Subcutaneous abdominal adipose tissue (tissue), 5 donors: ENCODE data around the gene HS6ST3.
"Not testable (repeated sequence)": the region's sequence is repeated elsewhere in the genome, so short reads cannot be mapped to it uniquely, and the experiment has no call there.

Source experiments
- H3K27ac ChIP-seq: one replicate; pipeline ENCODE4 v1.7.0; 2013; ENCODE audit warnings: low read depth, mild to moderate bottlenecking, inconsistent platforms, low read length, moderate library complexity
- H3K27me3 ChIP-seq, 5 donors: one replicate each; pipeline ENCODE4 v1.7.0; 2013; ENCODE audit warnings: low read length in 5 of 5, inconsistent platforms in 1 of 5; ENCODE audit not compliant: control insufficient read depth in 5 of 5, insufficient read depth in 4 of 5
- H3K36me3 ChIP-seq, 5 donors: one replicate each; pipeline ENCODE4 v1.7.0; 2013; ENCODE audit warnings: low read length in 5 of 5; ENCODE audit not compliant: control insufficient read depth in 5 of 5, insufficient read depth in 5 of 5
- H3K4me1 ChIP-seq, 5 donors: one replicate each; pipeline ENCODE4 v1.7.0; 2013; ENCODE audit warnings: low read length in 5 of 5, mild to moderate bottlenecking in 3 of 5, moderate library complexity in 1 of 5; ENCODE audit not compliant: control insufficient read depth in 5 of 5, insufficient read depth in 5 of 5
- H3K4me3 ChIP-seq, 5 donors: one replicate each; pipeline ENCODE4 v1.7.0; 2013; ENCODE audit warnings: low read length in 5 of 5, low read depth in 1 of 5
- H3K9ac ChIP-seq, 5 donors: one replicate each; pipeline ENCODE4 v1.7.0; 2013; ENCODE audit warnings: low read length in 5 of 5, mild to moderate bottlenecking in 4 of 5, moderate library complexity in 3 of 5
- H3K9me3 ChIP-seq, 5 donors: one replicate each; pipeline ENCODE4 v1.7.0; 2013; ENCODE audit warnings: low read length in 5 of 5; ENCODE audit not compliant: control insufficient read depth in 5 of 5
- donor health status: healthy.
- donor health status: healthy.
- donor health status: healthy.
- donor health status: healthy.
- donor health status: healthy.

Gene HS6ST3

DNA sequence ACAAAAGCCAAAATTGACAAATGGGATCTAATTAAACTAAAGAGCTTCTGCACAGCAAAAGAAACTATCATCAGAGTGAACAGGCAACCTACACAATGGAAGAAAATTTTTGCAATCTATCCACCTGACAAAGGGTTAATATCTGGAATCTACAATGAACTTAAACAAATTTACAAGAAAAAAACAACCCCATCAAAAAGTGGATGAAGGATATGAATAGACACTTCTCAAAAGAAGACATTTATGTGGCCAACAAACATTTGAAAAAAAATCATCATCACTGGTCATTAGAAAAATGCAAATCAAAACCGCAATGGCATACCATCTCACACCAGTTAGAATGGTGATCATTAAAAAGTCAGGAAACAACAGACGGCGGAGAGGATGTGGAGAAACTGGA lies 688.4 kb downstream of the HS6ST3 start:
- not testable (repeated sequence) for H3K27me3 ChIP-seq, H3K9ac ChIP-seq, H3K36me3 ChIP-seq, H3K4me1 ChIP-seq, H3K4me3 ChIP-seq, H3K27ac ChIP-seq, H3K9me3 ChIP-seq

DNA sequence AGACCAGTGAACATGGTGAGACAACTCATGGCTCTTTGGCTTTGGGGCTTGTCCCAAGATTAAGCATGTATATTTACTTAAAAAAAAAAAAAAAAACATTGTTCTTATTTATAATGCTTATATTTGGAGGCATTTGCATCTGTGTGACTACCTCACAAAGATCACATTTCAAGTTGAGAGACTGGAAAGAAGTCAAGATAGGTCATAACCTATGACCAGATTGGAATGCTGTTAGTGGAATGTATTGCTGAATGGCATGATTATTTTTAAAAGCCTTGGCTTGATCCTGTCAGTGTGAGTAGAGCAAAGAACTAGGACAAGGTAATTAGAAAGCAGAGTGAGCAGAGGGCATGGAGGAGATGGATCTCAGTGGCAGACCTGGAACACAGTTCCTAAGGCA lies 689.8 kb downstream of the HS6ST3 start:
- no peak overlapping the region for H3K4me3 ChIP-seq
- peaks cover 0 to 12% (median 4%) of the 10 kb centered on the region in 5 donors for H3K4me1 ChIP-seq
- H3K27ac ChIP-seq, result no peak overlapping the region
- H3K9ac ChIP-seq, result no peak overlapping the region
- H3K27me3 ChIP-seq, result no peaks in the 10 kb centered on the region
- H3K36me3 ChIP-seq, result no peaks in the 10 kb centered on the region
- peaks cover 0 to 3% (median 0%) of the 10 kb centered on the region in 5 donors for H3K9me3 ChIP-seq

DNA sequence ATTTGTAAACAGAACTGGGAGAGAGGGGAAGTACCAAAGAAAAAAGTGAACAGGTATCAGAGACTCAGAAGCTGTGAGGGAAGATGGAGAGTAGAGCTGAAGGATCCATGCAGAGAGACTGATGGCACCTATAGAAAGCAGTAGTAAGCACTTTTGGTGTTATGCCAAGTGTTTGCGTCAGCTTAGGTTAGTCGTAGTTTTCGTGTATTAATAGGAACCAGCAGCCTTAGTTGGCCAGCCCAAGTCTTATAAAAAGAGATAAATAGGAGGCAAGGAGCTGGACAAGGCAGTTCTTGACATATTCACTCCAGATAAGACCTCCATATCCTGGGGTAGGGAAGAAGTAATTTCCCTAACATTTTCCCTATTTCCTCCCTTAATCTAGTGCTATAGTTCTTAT lies 690.2 kb downstream of the HS6ST3 start:
- no peaks in the 10 kb centered on the region for H3K36me3 ChIP-seq
- peaks cover 0 to 3% (median 0%) of the 10 kb centered on the region in 5 donors for H3K9me3 ChIP-seq
- no peak overlapping the region for H3K27ac ChIP-seq
- no peak overlapping the region for H3K4me3 ChIP-seq
- no peak overlapping the region for H3K9ac ChIP-seq
- H3K4me1 ChIP-seq, result peaks cover 0 to 12% (median 4%) of the 10 kb centered on the region in 5 donors
- H3K27me3 ChIP-seq, result no peaks in the 10 kb centered on the region

DNA sequence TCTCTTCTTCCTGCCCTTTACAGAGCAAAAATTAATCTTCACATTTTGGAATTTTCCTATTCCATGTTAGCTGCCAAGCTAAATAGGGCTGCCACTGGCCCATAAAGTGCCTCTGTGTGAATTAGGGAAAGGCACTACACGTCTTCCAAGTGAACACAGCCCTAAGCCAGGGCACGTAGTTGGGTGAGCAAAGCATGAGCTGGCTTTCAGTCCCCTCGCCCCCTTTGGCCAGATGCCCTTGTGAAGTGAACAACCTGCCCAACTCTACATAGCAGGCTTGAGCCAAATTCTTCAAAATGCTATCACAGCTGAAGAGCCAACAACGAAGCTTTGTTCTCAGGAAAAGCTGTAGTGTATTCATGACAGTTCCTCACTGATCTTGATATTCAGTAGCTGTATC lies 691.2 kb downstream of the HS6ST3 start:
- no peak overlapping the region for H3K4me3 ChIP-seq
- no peaks in the 10 kb centered on the region for H3K36me3 ChIP-seq
- no peak overlapping the region for H3K9ac ChIP-seq
- H3K9me3 ChIP-seq, result peaks cover 0 to 5% (median 0%) of the 10 kb centered on the region in 5 donors
- no peaks in the 10 kb centered on the region for H3K27me3 ChIP-seq
- no peak overlapping the region for H3K27ac ChIP-seq
- peaks cover 0 to 12% (median 4%) of the 10 kb centered on the region in 5 donors for H3K4me1 ChIP-seq

DNA sequence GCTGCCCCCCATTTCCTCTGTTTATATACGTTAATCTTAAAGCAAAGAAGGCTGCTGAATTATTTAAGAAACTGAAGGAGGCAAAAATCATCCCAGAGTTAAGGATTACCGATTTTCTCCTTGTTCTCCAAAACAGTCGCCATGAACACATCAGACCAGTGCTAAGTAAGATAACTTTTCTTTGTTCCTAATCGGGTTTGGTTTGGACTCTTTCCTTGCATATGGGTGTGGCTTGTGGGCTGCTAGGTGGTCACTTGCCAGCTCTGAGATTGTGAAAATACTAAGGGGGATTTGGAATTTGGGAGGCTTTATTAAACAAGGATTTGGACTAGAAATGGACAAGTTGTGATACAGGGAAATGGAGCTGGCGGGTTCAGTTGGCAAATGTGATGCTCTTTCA lies 692.3 kb downstream of the HS6ST3 start:
- Histone ChIP-seq H3K36me3 (no peaks in the 10 kb centered on the region), H3K9ac (no peak overlapping the region), H3K27me3 (no peaks in the 10 kb centered on the region), H3K4me3 (no peak overlapping the region), H3K27ac (no peak overlapping the region), H3K9me3 (peaks cover 0 to 7% (median 0%) of the 10 kb centered on the region in 5 donors), H3K4me1 (peaks cover 0 to 12% (median 4%) of the 10 kb centered on the region in 5 donors)

DNA sequence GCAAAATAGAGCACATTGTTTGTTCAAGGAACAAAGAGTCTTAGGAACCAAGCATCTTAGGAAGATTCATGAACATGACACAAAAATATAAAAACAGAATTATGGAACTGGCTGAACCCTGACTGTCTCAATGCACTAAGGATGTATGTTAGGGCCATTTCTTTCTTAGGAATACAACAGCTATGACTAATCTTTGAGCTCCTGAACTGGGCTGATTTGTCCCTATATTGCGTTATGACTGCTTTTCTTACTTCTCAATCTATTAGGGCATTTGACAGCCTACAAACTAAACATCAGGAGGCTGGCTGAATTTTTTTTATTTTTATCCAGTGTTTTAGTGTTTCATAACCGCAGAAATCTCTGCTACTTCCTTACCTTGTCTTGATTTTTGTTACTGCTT lies 693.1 kb downstream of the HS6ST3 start:
- H3K4me3 ChIP-seq, result no peak overlapping the region
- H3K9ac ChIP-seq, result no peak overlapping the region
- H3K27ac ChIP-seq, result no peak overlapping the region
- H3K4me1 ChIP-seq, result peaks cover 0 to 12% (median 4%) of the 10 kb centered on the region in 5 donors
- H3K36me3 ChIP-seq, result no peaks in the 10 kb centered on the region
- no peaks in the 10 kb centered on the region for H3K27me3 ChIP-seq
- peaks cover 0 to 12% (median 0%) of the 10 kb centered on the region in 5 donors for H3K9me3 ChIP-seq

DNA sequence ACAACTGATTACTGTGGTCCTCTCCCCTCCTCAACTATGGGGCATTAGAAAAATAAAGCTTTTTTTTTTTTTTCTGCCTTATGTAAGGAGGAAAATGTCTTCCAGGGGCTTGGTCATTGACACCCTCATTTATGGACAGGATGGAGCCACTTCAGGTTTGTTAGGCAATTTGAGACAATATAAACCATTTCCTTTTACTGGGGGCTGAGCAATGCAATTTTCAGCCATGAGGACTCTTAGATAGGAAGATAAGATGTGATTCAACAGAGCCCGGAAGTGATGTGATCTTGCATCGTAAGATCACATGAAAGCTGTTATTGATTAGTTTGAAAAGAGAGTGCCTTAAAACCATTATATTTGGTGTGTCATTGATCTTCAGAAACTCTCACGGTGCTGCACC lies 693.6 kb downstream of the HS6ST3 start:
- peaks cover 0 to 12% (median 4%) of the 10 kb centered on the region in 5 donors for H3K4me1 ChIP-seq
- H3K27me3 ChIP-seq, result no peaks in the 10 kb centered on the region
- no peak overlapping the region for H3K4me3 ChIP-seq
- H3K9ac ChIP-seq, result no peak overlapping the region
- H3K27ac ChIP-seq, result no peak overlapping the region
- no peaks in the 10 kb centered on the region for H3K36me3 ChIP-seq
- peaks cover 0 to 11% (median 0%) of the 10 kb centered on the region in 5 donors for H3K9me3 ChIP-seq

DNA sequence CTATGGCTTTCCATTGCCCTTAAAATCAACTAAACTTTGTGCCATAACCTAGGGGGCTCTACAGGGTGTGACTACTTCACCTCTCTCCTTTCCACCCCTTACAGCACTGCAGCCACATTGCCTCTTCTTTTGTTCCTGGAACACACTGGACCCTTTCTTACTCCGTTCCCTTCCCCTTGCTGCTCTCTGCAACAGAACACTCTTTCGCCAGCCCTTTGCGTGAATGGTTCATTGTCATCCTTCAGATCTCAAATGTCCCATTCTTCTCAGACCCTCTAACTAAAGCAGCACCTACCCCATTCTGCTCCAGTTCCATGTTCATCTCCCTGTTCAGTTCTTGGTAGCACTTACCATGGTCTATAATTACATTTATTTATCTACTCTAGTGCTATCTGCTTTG lies 696.1 kb downstream of the HS6ST3 start:
- Histone ChIP-seq H3K27me3 (no peaks in the 10 kb centered on the region), H3K4me1 (peaks cover 0 to 6% (median 0%) of the 10 kb centered on the region in 5 donors), H3K9ac (no peak overlapping the region), H3K27ac (no peak overlapping the region), H3K36me3 (no peaks in the 10 kb centered on the region), H3K4me3 (no peak overlapping the region), H3K9me3 (peaks cover 0 to 10% (median 0%) of the 10 kb centered on the region in 5 donors)

DNA sequence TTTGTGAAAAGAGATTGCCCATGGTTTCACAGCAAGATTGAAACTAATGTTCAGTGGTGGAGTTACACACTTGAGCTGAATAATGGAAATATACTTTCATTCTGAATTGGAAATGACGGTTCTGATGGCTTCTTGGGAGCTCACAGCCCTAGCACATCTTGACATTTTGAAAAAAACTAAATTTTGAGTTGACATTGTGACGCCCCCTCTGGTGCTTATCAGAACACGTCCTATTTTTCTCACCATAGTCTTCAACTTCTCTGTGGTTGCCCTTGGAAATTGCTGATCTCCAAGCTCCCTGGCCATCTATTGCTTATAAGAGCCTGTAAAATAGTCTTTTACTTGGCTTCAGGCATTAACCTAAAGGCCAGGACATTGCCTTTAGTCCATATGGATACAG lies 702.3 kb downstream of the HS6ST3 start:
- Histone ChIP-seq H3K27ac (no peak overlapping the region), H3K9me3 (peaks cover 0 to 6% (median 0%) of the 10 kb centered on the region in 5 donors), H3K4me1 (peaks cover 0 to 2% (median 0%) of the 10 kb centered on the region in 5 donors), H3K36me3 (no peaks in the 10 kb centered on the region), H3K27me3 (no peaks in the 10 kb centered on the region), H3K4me3 (no peak overlapping the region), H3K9ac (no peak overlapping the region)

DNA sequence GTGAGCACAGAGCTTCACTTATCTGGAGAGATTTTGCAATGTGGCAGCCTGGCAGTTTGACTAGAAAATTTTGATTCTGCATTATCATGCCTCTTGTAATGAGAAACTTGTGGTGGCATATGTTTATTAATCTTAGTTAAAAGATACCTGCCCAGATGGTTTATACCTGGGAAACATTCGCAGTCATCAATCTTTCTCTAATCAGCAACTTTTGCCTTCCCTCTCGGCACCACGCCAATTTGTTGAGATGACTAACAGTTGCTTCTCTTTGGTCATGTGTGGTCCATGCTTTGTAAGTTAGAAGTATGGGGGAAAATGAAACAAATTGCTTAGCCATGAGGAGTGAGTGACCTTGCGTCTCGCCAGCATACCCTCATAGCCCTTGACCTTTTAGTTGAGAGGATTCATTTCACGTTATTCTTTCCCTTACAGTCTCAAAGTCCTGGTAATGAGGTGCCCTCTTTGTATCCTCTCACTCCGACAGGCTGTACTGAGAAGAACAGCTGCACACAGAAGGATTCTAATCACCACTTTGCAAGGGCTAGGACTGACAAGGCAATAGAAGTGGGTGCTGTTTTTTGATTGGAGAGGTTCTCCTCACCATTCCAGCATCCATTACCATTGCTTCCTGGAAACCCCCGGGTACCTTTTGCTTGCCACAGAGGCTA lies 703.0 kb downstream of the HS6ST3 start:
- H3K36me3 ChIP-seq, result no peaks in the 10 kb centered on the region
- peaks cover 0 to 2% (median 0%) of the 10 kb centered on the region in 5 donors for H3K27me3 ChIP-seq
- H3K4me3 ChIP-seq, result no peak overlapping the region
- no peak overlapping the region for H3K27ac ChIP-seq
- H3K9ac ChIP-seq, result no peak overlapping the region
- H3K9me3 ChIP-seq, result peaks cover 0 to 2% (median 0%) of the 10 kb centered on the region in 5 donors
- peaks cover 0 to 2% (median 0%) of the 10 kb centered on the region in 5 donors for H3K4me1 ChIP-seq
